ENCODE results near the gene ADCY9.

DNA sequence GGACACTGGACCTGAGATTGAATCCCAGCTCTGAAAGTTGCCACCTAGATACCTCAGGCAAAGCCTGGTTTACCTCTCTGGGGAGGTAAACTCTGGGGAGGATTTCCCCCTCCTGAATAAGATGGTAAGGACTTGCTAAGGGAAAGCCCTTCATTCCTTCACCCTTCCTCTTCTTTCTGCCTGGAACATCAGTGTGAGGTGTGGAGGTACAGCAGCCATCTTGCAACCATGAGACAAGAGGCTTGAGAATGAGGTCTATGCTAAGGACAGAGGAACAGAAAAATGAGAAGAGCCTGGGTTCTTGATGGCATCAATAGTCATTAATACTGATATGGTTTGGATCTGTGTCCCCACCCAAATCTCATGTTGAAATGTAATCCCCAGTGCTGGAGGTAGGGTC lies 23.7 kb upstream of the ADCY9 start:
- TF ChIP-seq ZNF830 (tag by site-specific recombination; IDR thresholded peaks at IDR 0.05; ENCODE audit: low read depth), result no peak
- no peak for TF ChIP-seq ZBTB21 (tag by site-specific recombination; IDR thresholded peaks at IDR 0.05)
- no peak for TF ChIP-seq ZNF302 (tag by site-specific recombination; IDR thresholded peaks at IDR 0.05; ENCODE audit: low read depth)
